Measurements from ENCODE around the gene POFUT1.

Gene POFUT1

GRCh38 chr20:32160341-32160740 is 47.3 kb upstream of the POFUT1 start:
- CTCF ChIA-PET: no interaction called here
- H3K9me3 ChIP-seq (ENCODE audit: control insufficient read depth, insufficient read depth, low read depth, low read length): no peaks in the 10 kb centered on the region
- H3K4me1 ChIP-seq (ENCODE audit: control insufficient read depth, insufficient read depth, low read length): no peaks in the 10 kb centered on the region
- peaks cover 11 to 75% of the 10 kb centered on the region in 2 experiments; a peak in 2 of 3 replicates for H3K36me3 ChIP-seq (ENCODE audit: control insufficient read depth in 2 of 2, insufficient read depth in 1 of 2, low read length in 2 of 2)
- H3K4me3 ChIP-seq (ENCODE audit: low read depth, low read length): no peak overlapping the region
- POLR2A ChIA-PET: no interaction called here
- TF ChIP-seq ZNF423 (tag by site-specific recombination; IDR thresholded peaks at IDR 0.05) (no peak), PRDM6 (tag by site-specific recombination; IDR thresholded peaks at IDR 0.05) (no peak), ZNF768 (tag by site-specific recombination; IDR thresholded peaks at IDR 0.05) (no peak), ZNF596 (tag by site-specific recombination; IDR thresholded peaks at IDR 0.05) (no peak), RBAK (tag by site-specific recombination; IDR thresholded peaks at IDR 0.05) (no peak), INSM2 (tag by site-specific recombination; IDR thresholded peaks at IDR 0.05) (no peak), ZNF202 (tag by site-specific recombination; IDR thresholded peaks at IDR 0.05; ENCODE audit: borderline replicate concordance) (no peak), ZBTB49 (tag by site-specific recombination; IDR thresholded peaks at IDR 0.05; ENCODE audit: low read depth) (no peak), ZNF791 (tag by site-specific recombination; IDR thresholded peaks at IDR 0.05) (no peak), ZBTB20 (tag by site-specific recombination; IDR thresholded peaks at IDR 0.05) (no peak), ZNF148 (tag by site-specific recombination; IDR thresholded peaks at IDR 0.05; ENCODE audit: borderline replicate concordance) (no peak), FEZF1 (tag by site-specific recombination; IDR thresholded peaks at IDR 0.05) (no peak), ZFP41 (tag by site-specific recombination; IDR thresholded peaks at IDR 0.05; ENCODE audit: borderline replicate concordance) (no peak), ZFP69B (tag by site-specific recombination; IDR thresholded peaks at IDR 0.05) (no peak), ZNF558 (tag by site-specific recombination; IDR thresholded peaks at IDR 0.05) (no peak)
- H3K27ac ChIP-seq (ENCODE audit: extremely low read depth, low read depth, low read length): no peak overlapping the region

GRCh38 chr20:32162351-32162750 is 45.3 kb upstream of the POFUT1 start:
- no peak for TF ChIP-seq ZFHX2 (tag by site-specific recombination; conservative IDR thresholded peaks at IDR 0.05)
- no peak for TF ChIP-seq ZBTB11 (tag by site-specific recombination; conservative IDR thresholded peaks at IDR 0.05; ENCODE audit: low read depth)
- no peak for TF ChIP-seq ZNF837 (tag by site-specific recombination; IDR thresholded peaks at IDR 0.05)
- no peak for TF ChIP-seq OVOL3 (tag by site-specific recombination; IDR thresholded peaks at IDR 0.05)
- no peak for TF ChIP-seq ZNF791 (tag by site-specific recombination; IDR thresholded peaks at IDR 0.05)
- no peak for TF ChIP-seq ZNF114 (tag by site-specific recombination; IDR thresholded peaks at IDR 0.05)
- no peak for TF ChIP-seq ZNF624 (tag by site-specific recombination; IDR thresholded peaks at IDR 0.05)
- no peak for TF ChIP-seq ZNF701 (tag by site-specific recombination; IDR thresholded peaks at IDR 0.05)
- no peak for TF ChIP-seq SETDB1 (IDR thresholded peaks at IDR 0.05; ENCODE audit: insufficient read length, low read length)
- TF ChIP-seq ZNF155 (tag by site-specific recombination; IDR thresholded peaks at IDR 0.05): no peak
- TF ChIP-seq ZNF529 (tag by site-specific recombination; IDR thresholded peaks at IDR 0.05; ENCODE audit: insufficient replicate concordance): no peak
- H3K36me3 ChIP-seq (ENCODE audit: control insufficient read depth in 2 of 2, insufficient read depth in 1 of 2, low read length in 2 of 2): peaks cover 11 to 84% of the 10 kb centered on the region in 2 experiments; a peak in 2 of 3 replicates
- ChIA-PET POLR2A (no interaction called here), CTCF (interaction anchor here (0.6 kb wide), 2 partner anchors 175 to 580 kb away, joined by 3 to 4 read pairs; no protein-coding TSS in a partner anchor)
- H3K4me3 ChIP-seq (ENCODE audit: low read depth, low read length): no peak overlapping the region
- H3K9me3 ChIP-seq (ENCODE audit: control insufficient read depth, insufficient read depth, low read depth, low read length): no peaks in the 10 kb centered on the region
- H3K27ac ChIP-seq (ENCODE audit: extremely low read depth, low read depth, low read length): no peak overlapping the region
- H3K4me1 ChIP-seq (ENCODE audit: control insufficient read depth, insufficient read depth, low read length): no peaks in the 10 kb centered on the region
